Fibroblast of villous mesenchyme (primary cell): ENCODE results near the gene CUBN. TPM values are rescaled to one million over a fixed set of nuclear protein-coding genes. Genes with fewer than 3 reads are reported as not detected.
A peak's percentile ranks its signal among the peaks of the same experiment; 100 is the strongest.

Experiments used
- DNase-seq: peaks from one replicate; pipeline ENCODE4 v3.0.0-alpha.2; 2010; ENCODE audit warnings: low read depth
- H3K4me3 ChIP-seq: 2 replicates; pipeline ENCODE4 v1.5.1; 2011; ENCODE audit warnings: low read depth, mild to moderate bottlenecking, low read length
- total RNA-seq: library from RNA; depleted of rRNA; stranded (reverse); fragments of >200 nt; gene quantifications from 2 replicates; pipeline ENCODE4 v1.2.3, GENCODE V29; 2012
- TF ChIP-seq, protein P1 (sequence below): IDR thresholded peaks from 2 replicates; pipeline ENCODE4 v1.5.1; 2012; ENCODE audit warnings: low read depth, mild to moderate bottlenecking, low read length; ENCODE audit not compliant: insufficient read depth

Gene CUBN
- total RNA-seq, 1 donor = 0.86 TPM

DNA sequence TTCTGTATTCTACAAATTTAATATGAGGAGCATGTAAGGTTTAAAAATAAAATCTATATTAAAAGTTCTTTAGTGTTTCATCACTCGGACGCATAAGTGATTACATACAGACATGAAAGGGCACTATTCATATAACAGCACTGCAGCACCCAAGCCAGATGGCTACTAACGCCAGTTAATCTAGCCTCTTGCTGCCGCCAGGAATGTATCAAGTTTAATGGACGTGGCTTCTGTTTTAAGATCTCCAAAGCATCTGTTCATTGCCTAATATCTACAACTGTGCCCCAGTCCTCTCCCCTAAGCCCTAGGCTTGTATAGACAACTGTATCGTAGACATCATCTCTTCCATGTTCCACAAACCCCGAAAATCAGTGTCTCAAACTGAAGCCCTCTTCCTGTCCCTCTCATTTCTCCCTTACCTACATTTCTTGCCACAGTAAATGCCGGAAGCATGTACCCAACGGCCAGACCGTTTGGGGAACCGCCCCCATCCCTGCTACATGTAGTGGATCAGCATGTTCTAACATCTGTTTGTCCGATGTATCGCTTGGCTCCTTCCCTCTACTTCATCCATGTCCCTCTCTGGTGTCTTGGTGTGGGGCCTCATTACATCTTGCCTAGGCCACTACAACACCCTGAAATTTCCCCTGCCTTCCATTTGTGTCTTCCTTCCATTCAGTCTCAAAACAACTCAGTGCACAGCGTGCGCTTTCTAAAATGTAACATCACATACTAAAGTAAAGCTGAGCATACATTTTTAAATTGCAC lies 164.9 kb downstream of the CUBN start:
- no peak overlapping the region for H3K4me3 ChIP-seq
- peak; percentile 90 for DNase-seq
- TF ChIP-seq, protein P1, sequence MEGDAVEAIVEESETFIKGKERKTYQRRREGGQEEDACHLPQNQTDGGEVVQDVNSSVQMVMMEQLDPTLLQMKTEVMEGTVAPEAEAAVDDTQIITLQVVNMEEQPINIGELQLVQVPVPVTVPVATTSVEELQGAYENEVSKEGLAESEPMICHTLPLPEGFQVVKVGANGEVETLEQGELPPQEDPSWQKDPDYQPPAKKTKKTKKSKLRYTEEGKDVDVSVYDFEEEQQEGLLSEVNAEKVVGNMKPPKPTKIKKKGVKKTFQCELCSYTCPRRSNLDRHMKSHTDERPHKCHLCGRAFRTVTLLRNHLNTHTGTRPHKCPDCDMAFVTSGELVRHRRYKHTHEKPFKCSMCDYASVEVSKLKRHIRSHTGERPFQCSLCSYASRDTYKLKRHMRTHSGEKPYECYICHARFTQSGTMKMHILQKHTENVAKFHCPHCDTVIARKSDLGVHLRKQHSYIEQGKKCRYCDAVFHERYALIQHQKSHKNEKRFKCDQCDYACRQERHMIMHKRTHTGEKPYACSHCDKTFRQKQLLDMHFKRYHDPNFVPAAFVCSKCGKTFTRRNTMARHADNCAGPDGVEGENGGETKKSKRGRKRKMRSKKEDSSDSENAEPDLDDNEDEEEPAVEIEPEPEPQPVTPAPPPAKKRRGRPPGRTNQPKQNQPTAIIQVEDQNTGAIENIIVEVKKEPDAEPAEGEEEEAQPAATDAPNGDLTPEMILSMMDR = no peak

DNA sequence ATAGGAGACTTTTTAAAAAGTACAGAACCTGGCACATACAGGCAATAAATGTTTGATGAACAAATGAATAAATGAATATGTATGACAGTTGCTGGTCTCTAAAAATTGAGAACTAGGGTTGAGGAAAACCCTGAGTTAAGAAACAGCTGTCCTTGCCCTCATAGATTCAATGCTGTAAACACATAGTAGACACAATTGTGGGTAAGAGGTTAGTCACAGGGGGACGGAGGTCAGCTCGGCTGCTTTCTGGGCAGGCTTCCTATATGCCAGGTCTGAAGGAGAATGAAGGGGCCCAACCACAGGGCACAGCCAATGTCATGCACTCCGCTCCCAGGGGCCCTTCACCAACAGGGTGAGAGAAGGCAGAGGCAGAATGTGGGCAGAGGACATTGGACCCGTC lies 169.1 kb downstream of the CUBN start:
- no peak for DNase-seq

DNA sequence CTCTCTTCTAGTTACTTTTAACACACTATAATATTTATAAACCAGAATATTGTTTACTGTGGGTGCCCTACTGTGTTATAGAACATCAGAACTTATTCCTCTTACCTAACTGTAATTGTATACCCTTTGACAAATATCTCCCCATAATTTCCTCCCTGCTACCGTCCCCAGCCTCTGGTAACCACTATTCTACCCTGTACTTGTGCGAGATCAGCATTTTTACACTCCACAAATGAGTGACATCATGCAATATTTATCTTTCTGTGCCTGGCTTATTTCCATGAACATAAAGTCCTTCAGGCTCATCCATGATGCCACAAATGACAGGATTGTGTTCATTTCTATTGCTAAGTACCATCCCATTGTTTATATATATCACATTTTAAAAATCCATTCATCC lies 172.6 kb downstream of the CUBN start:
- H3K4me3 ChIP-seq = no peak overlapping the region
- DNase-seq = no peak
- TF ChIP-seq, protein P1 = no peak

More for the DNA sequence above, 169.1 kb downstream of the CUBN start:
- H3K4me3 ChIP-seq = no peak overlapping the region
- TF ChIP-seq, protein P1 = no peak

DNA sequence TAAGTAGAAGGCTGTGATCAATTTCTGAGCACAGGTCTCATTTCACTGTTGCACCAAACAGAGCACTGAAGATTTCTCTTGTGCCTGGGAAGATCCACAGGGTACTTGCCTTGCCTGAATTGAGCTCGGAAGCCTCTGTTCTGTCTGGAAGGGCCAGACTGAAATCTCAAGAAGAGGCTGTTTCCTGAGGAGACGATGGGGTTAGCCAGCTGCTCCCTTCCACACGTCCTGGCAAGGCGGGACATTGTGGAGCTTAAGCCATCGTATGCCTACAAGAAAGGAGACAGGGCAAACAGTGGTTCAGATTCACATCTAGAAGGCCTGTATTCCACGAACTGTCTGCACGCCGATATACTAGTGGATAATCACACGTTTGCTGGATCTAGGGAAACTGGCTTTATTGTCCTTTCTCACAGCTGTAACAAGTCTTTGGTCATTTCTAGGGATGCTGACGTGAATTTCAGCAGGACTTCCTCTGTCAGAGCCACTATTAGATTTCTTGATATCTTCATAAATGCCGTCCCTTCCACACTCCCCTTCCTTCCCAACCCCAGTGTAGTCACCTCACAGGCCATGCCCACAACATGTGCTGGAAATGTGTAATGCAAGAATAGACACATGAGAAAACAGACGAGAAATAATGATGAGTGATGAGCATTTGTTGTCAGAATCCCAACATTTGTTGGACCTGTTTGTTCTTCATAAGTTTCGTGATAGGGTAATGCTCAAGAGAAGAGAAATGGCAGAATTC lies 175.2 kb downstream of the CUBN start:
- TF ChIP-seq, protein P1 = no peak
- no peak for DNase-seq
- H3K4me3 ChIP-seq = no peak overlapping the region

DNA sequence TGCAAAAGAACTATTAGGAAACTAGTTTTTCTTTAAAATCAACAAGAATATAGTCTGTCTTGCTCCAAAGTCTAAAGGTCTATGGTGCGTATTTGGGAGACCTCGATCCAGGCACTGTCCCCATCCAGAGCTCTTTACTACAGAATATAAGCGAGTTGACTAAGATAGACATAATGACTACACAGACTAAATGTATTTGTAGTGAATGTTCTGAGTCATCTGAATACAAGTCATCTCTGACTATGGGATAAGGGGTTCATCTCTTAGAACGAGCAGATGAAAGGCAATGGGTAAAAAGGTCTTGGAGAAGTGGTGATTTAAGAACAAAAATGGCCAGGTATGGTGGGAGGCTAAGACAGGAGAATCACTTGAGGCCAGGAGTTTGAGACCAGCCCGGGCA lies 176.3 kb downstream of the CUBN start:
- no peak overlapping the region for H3K4me3 ChIP-seq
- DNase-seq = no peak
- TF ChIP-seq, protein P1 = no peak

DNA sequence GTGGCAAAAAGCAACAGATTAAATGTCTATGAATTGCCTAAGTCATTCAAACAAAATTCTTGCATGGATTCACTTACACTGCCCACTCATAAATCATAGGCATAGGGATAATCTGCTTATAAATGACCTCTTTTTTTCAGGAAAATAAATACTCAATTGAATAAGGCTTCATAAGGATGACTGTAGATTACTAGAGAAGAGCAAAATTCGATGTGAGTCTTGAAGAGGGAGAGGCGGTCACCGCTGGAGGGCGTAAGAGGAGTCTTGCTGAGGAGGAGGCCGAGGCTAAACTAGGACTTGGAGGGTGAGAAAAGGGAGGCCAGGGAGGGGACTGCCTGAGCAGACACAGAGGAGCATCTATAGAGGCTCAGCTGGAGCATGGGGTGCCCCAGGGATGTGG lies 177.0 kb downstream of the CUBN start:
- no peak overlapping the region for H3K4me3 ChIP-seq
- TF ChIP-seq, protein P1 = peak; percentile 29
- DNase-seq = no peak
